ENCODE results near the gene USP34.

Gene USP34

GRCh38 chr2:61368687-61369665 lies 101.9 kb downstream of the USP34 start:
- FAIRE-seq = no peak

- no peak for FAIRE-seq
These were observed 103.7 kb downstream of the USP34 start for GRCh38 chr2:61367177-61367576.

GRCh38 chr2:61363580-61363979 lies 107.3 kb downstream of the USP34 start:
- FAIRE-seq = peak; percentile 5

GRCh38 chr2:61362873-61363272 lies 108.0 kb downstream of the USP34 start:
- peak; percentile 72 for FAIRE-seq

GRCh38 chr2:61361068-61361467 lies 109.8 kb downstream of the USP34 start:
- no peak for FAIRE-seq

- peak; percentile 17 for FAIRE-seq
These were observed 111.8 kb downstream of the USP34 start for GRCh38 chr2:61359058-61359457.

- FAIRE-seq = no peak
These were observed 113.2 kb downstream of the USP34 start for GRCh38 chr2:61357681-61358080.

- peak; percentile 61 for FAIRE-seq
These were observed 113.9 kb downstream of the USP34 start for GRCh38 chr2:61356958-61357350.

GRCh38 chr2:61356261-61356957 lies 114.5 kb downstream of the USP34 start:
- FAIRE-seq = peak; percentile 76

- FAIRE-seq = no peak
These were observed 116.2 kb downstream of the USP34 start for GRCh38 chr2:61354543-61355197.

- no peak for FAIRE-seq
These were observed 117.0 kb downstream of the USP34 start for GRCh38 chr2:61353909-61354308.

GRCh38 chr2:61350777-61351176 lies 120.1 kb downstream of the USP34 start:
- no peak for FAIRE-seq

- no peak for FAIRE-seq
These were observed 127.7 kb downstream of the USP34 start for GRCh38 chr2:61343141-61343540.

GRCh38 chr2:61340242-61340641 lies 130.6 kb downstream of the USP34 start:
- FAIRE-seq = no peak

- FAIRE-seq = no peak
These were observed 132.4 kb downstream of the USP34 start for GRCh38 chr2:61338447-61338846.

GRCh38 chr2:61335187-61335586 lies 135.7 kb downstream of the USP34 start:
- FAIRE-seq = no peak

- no peak for FAIRE-seq
These were observed 136.4 kb downstream of the USP34 start for GRCh38 chr2:61334466-61334865.

GRCh38 chr2:61328707-61329251 lies 142.1 kb downstream of the USP34 start:
- no peak for FAIRE-seq

GRCh38 chr2:61327173-61327572 lies 143.7 kb downstream of the USP34 start:
- FAIRE-seq = no peak

- FAIRE-seq = peak; percentile 73
These were observed 144.5 kb downstream of the USP34 start for GRCh38 chr2:61326423-61326822.

GRCh38 chr2:61320181-61320580 lies 150.7 kb downstream of the USP34 start:
- FAIRE-seq = no peak

GRCh38 chr2:61318553-61318952 lies 152.3 kb downstream of the USP34 start:
- no peak for FAIRE-seq

- no peak for FAIRE-seq
These were observed 174.9 kb downstream of the USP34 start for GRCh38 chr2:61295981-61296380.
